ENCODE data around the gene OSBPL6. TPM values are rescaled to one million over a fixed set of nuclear protein-coding genes. Genes with fewer than 3 reads are reported as not detected.
A peak's percentile ranks its signal among the peaks of the same experiment; 100 is the strongest.

Gene OSBPL6
- total RNA-seq, 1 donor from 2014 or later, result 14.0 TPM

- Histone ChIP-seq H3K9me3 (ENCODE audit: low read depth) (no peaks in the 10 kb centered on the region), H4K20me1 (ENCODE audit: low read depth) (peaks cover 14% of the 10 kb centered on the region), H3K4me1 (peaks cover 36% of the 10 kb centered on the region), H3K27me3 (no peaks in the 10 kb centered on the region), H3K79me2 (ENCODE audit: low read depth) (peaks cover 35% of the 10 kb centered on the region), H2AFZ (replicated peaks) (no peak overlapping the region), H3K4me3 (no peak overlapping the region), H3K9ac (no peak overlapping the region), H3K36me3 (no peaks in the 10 kb centered on the region), H3K4me2 (no peak overlapping the region), H3F3A (ENCODE audit: low read depth) (peaks cover 13% of the 10 kb centered on the region), H3K27ac (no peak overlapping the region)
- DNase-seq (ENCODE audit: low spot score), result no peak
- no peak for TF ChIP-seq EZH2phosphoT487 (IDR thresholded peaks at IDR 0.05)
- TF ChIP-seq EZH2 (IDR thresholded peaks at IDR 0.05), result no peak
- TF ChIP-seq CTCF (IDR thresholded peaks at IDR 0.05), result no peak
- Mint-ChIP-seq H3K27me3 (ENCODE audit: insufficient read depth, low read depth) (peaks cover 5% of the 10 kb centered on the region), H3K27ac (no peak overlapping the region), H3K4me3 (no peak overlapping the region), H3K9me3 (no peaks in the 10 kb centered on the region), H3K36me3 (no peaks in the 10 kb centered on the region), H3K4me1 (peaks cover 39% of the 10 kb centered on the region)
Observed at GRCh38 chr2:178200331-178200730, 6.0 kb downstream of the OSBPL6 start.

GRCh38 chr2:178202927-178203326 lies 8.6 kb downstream of the OSBPL6 start:
- Histone ChIP-seq H3F3A (ENCODE audit: low read depth) (peaks cover 11% of the 10 kb centered on the region), H3K36me3 (no peaks in the 10 kb centered on the region), H2AFZ (replicated peaks) (no peak overlapping the region), H3K4me3 (no peak overlapping the region), H3K79me2 (ENCODE audit: low read depth) (peaks cover 20% of the 10 kb centered on the region), H3K9ac (no peak overlapping the region), H3K4me2 (no peak overlapping the region), H3K9me3 (ENCODE audit: low read depth) (no peaks in the 10 kb centered on the region), H3K27me3 (no peaks in the 10 kb centered on the region), H4K20me1 (ENCODE audit: low read depth) (no peaks in the 10 kb centered on the region), H3K4me1 (peaks cover 31% of the 10 kb centered on the region), H3K27ac (no peak overlapping the region)
- TF ChIP-seq EZH2 (IDR thresholded peaks at IDR 0.05) (no peak), CTCF (IDR thresholded peaks at IDR 0.05) (no peak), EZH2phosphoT487 (IDR thresholded peaks at IDR 0.05) (no peak)
- Mint-ChIP-seq H3K27ac (no peak overlapping the region), H3K27me3 (ENCODE audit: insufficient read depth, low read depth) (peaks cover 2% of the 10 kb centered on the region), H3K36me3 (no peaks in the 10 kb centered on the region), H3K4me1 (peaks cover 33% of the 10 kb centered on the region), H3K9me3 (no peaks in the 10 kb centered on the region), H3K4me3 (no peak overlapping the region)
- no peak for DNase-seq (ENCODE audit: low spot score)

GRCh38 chr2:178204977-178205376 lies 10.7 kb downstream of the OSBPL6 start:
- H3K9me3 ChIP-seq (ENCODE audit: low read depth), result no peaks in the 10 kb centered on the region
- peak overlapping the region; percentile 33 for H3K27ac ChIP-seq
- H3K36me3 ChIP-seq, result no peaks in the 10 kb centered on the region
- H3K9ac ChIP-seq, result no peak overlapping the region
- Mint-ChIP-seq H3K4me1 (peaks cover 24% of the 10 kb centered on the region), H3K36me3 (no peaks in the 10 kb centered on the region), H3K4me3 (no peak overlapping the region), H3K9me3 (no peaks in the 10 kb centered on the region), H3K27me3 (ENCODE audit: insufficient read depth, low read depth) (peaks cover 2% of the 10 kb centered on the region), H3K27ac (no peak overlapping the region)
- no peak for DNase-seq (ENCODE audit: low spot score)
- H2AFZ ChIP-seq (replicated peaks), result no peak overlapping the region
- H3K27me3 ChIP-seq, result no peaks in the 10 kb centered on the region
- no peaks in the 10 kb centered on the region for H4K20me1 ChIP-seq (ENCODE audit: low read depth)
- no peak overlapping the region for H3K4me3 ChIP-seq
- H3K4me2 ChIP-seq, result peak overlapping the region; percentile 46
- TF ChIP-seq CTCF (IDR thresholded peaks at IDR 0.05) (no peak), EZH2 (IDR thresholded peaks at IDR 0.05) (no peak), EZH2phosphoT487 (IDR thresholded peaks at IDR 0.05) (no peak)
- peaks cover 17% of the 10 kb centered on the region for H3F3A ChIP-seq (ENCODE audit: low read depth)
- peaks cover 33% of the 10 kb centered on the region for H3K4me1 ChIP-seq
- H3K79me2 ChIP-seq (ENCODE audit: low read depth), result peaks cover 22% of the 10 kb centered on the region

Measured in neural progenitor cell (in vitro differentiated cells).